GM18502 (cell line): ENCODE measurements around the gene GRK6.
"Not testable (repeated sequence)": the region's sequence is repeated elsewhere in the genome, so short reads cannot be mapped to it uniquely, and the experiment has no call there.

ENCODE experiments used
- ATAC-seq: cut with Tn5 transposase; IDR thresholded peaks from one replicate; pipeline ENCODE4 v1.9.1; 2021; ENCODE audit warnings: mild to moderate bottlenecking; ENCODE audit not compliant: unreplicated experiment, poor library complexity

The GRK6 gene

DNA sequence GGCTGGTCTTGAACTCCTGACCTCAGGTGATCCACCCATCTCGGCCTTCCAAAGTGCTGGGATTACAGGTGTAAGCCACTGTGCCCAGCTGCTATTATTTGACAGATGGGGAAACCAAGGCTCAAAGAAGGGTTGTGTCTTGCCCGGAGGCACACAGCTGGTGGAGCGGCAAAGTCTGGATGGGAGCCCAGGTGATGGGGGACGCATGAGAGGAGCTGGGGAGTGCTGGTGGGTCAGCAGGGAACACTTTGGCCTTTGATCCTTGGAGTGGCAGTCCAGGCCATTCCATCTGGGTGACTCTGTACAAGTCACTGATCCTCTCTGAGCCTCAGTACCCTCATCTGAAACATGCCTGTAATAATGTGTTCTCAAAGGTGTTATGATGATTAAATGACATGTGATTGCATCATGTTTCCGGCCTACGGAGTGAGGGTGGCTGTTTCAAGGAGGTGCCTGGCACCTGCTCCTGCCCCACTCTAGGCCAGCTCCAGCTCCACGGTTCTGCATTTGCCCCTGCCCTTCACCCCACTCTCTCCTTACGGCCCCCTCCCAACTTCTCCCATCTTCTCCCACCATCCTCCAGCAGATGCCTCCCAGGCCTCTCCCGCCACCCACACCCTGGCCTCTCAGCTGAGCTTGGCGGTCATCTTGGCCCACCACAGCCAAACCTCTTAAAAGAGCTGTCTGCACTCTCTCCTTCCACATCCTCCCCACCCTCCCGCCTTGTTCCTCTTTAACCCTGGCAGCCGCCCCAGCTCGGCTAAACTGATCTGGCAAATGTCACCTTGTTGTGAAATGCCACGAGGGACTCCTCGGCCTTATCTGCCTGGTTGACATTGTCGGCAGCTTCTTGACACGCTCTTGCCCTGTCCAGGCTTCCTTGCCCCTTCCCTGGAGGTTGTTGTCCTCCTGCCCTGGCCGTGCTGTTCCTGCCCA is 52.5 kb downstream of the GRK6 start:
- ATAC-seq = no peak

DNA sequence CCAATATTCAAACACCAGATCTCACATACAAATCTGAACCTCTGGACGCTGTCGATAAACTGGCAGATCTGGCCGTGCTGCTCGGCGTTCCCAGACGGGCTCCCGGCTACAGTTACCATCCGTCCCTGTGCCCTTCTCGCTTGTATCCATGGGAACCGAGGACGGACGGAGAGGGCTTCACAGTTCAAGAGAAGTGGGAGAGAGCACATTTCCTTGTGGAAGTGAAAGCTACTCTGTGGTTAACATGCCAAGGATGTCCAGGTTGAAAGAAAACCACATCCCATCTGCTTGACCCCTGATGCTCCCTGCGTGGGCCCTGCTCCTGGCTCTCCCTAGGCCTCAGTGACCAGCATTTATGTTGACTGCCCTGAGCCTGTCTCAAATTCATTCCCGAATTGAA is 53.3 kb downstream of the GRK6 start:
- no peak for ATAC-seq

DNA sequence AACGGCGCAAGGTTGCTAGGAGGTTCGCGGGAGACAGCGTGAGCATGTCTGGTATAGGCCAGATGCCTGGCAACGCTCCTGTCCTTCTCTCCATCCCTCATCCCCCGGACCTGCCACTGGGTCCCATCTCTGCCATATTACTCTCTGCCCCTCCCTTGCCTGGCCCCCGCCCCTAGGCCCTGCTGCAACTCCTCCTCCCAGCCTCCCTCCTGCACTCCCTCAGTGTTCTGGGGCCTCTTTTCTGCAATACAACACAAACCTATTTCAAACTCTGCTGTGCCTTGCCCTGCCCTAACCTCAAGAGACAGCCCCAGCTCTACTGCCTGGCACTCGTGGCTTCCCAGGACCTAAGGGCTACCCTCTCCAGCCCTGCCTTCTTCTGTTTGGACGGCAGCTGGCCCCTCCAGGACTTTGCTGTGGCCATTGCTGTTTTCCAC is 55.9 kb downstream of the GRK6 start:
- no peak for ATAC-seq

- ATAC-seq = no peak
These were observed 56.6 kb downstream of the GRK6 start for GRCh38 chr5:177483042-177483441.

DNA sequence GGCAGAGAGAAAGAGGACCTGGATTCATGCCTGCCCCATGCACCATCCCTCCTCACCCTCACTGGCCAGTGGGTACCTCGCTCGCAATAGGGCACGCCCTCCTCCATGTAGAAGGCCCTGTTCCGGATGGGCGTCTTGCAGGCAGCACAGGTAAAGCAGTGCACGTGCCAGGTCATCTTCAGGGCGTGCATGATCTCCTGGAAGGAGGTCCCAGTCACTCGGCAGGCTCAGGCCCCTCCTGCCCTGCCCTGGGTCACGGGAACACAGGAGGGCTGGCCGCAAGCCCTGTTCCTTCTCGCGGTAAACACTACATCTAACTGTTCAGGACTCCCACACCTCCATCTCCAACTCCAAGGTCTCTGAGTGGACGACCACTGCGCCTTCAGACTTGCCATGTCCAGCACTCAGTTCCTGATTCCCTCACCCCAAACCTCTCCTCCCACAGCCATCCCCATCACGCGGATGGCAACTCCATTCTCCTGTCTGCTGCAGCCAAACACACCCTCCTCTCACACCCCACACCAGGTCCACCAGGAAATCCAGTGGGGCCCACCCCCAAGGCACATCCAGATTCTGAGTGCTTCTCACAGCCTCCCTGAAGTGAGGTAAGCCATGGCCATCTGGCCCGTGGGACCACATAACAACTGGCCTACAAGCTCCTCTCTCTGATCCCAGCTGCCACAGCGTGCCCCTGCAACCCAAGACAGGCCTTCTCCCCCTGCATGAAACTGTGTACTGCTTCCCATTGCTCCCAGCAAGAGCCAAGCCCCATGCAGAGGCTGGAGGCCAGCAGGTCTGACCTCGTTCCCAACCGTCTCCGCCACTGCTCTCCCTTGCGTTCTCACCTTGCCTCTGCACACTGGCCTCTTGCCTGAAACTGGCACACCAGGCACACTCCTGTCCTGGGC is 57.8 kb downstream of the GRK6 start:
- ATAC-seq = no peak

DNA sequence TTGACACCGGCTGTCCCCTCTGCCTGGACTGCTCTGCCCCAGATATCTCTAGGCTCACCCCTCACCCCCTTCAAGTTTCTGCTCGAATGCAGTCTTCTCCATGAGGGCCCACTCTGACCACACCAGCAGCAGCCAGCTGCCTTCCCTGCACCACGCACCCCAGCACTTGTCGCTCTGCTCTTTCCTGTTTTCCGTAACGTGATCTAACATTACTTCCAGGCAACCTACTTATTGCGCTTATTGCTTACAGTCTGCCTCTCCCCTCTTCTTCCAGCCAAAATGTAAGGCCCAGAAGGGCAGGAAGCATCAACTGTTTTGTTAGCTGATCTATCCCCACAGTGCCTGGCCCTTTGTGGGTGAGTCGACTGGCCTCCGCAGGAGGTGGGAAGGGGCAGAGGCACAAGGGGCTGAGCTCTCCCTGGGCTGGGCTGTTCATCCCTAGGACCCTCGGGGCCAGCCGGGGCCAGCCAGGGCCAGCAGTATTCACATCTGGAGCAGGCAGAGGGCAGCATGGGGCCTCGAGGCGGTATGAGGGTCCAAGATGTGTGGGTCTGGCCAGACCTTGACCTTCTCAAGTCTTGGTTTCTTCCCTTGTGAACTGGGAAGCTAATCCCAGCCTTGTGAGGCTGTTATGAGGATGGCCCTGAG is 58.5 kb downstream of the GRK6 start:
- no peak for ATAC-seq

DNA sequence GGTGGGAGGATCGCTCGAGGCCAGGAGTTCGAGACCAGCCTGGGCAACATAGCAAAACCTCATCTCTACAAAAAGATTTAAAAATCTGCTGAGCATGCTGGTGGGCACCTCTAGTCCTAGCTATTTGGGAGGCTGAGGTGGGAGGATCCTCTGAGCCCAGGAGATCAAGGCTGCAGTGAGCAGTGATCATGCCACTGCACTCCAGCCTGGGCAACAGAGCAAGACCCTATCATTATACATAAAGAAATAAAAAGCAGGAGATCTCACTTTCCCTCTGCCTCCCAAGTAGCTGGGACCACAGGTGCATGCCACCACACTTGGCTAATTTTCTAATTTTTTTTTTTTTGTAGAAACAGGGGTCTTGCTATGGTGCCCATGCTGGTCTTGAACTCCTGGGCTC is 59.3 kb downstream of the GRK6 start:
- not testable (repeated sequence) for ATAC-seq

GRCh38 chr5:177486256-177486655 is 59.8 kb downstream of the GRK6 start:
- no peak for ATAC-seq

- ATAC-seq = no peak
These were observed 60.7 kb downstream of the GRK6 start for GRCh38 chr5:177487144-177487543.

DNA sequence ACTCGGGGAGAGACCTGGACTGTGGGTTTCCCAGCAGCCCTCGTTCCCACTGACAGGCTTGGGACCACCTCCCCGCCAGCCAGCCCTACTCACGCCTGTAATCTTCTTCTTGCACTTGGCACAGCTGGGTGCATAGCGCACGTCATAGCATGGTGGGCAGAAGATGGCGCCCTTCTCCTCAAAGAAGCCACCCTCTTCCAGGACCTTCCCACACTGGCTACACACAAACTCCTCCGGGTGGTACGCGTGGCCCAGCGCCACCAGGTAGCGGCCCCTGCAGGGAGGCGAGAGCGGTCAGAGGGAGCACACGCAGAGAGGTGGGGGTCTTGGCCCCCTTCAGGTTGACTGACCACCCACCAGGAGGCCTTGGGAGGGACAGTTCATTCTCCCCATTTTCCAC is 61.5 kb downstream of the GRK6 start:
- no peak for ATAC-seq

DNA sequence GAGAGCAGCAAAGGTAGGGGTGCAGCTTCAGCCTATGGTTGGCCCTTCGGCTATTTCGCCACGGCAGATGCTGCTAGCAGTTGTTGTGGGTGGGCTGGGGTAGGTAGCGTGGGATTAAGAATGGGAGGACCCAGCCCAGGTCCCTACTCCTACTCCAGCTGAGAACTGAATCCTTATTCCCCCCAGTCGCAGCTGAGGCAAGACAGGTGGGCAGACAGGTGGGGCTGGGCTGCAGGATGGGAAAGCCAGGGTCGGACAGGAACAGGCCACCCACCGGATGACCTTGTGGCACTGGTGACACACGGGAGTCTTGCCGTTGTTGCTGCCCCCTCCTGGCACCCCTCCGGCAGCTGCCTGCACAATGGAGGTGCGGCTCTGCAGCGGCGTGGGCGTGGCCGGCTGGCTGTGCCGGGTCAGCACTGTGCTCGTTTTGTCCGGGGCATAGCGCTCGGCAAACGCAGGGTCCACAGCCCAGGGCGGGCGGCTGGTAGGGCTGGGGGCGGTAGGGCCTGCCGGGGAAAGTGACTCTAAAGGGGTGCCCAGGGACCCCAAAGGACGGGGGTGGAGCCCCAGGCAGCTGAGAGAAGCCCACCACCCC is 62.7 kb downstream of the GRK6 start:
- ATAC-seq = no peak

GRCh38 chr5:177490311-177490991 is 64.0 kb downstream of the GRK6 start:
- ATAC-seq = no peak

GRCh38 chr5:177490992-177491391 is 64.5 kb downstream of the GRK6 start:
- no peak for ATAC-seq

- ATAC-seq = peak; percentile 63
These were observed 65.0 kb downstream of the GRK6 start for GRCh38 chr5:177491429-177491945.

GRCh38 chr5:177491983-177492746 is 65.7 kb downstream of the GRK6 start:
- ATAC-seq = no peak
